HL-60 (cell line): ENCODE measurements around the gene SPOCK3.

Experiments used
- DNase-seq, 2 experiments: peaks; one replicate each; pipeline ENCODE4 v3.0.0-alpha.2; 2010 to 2020; ENCODE audit warnings: low read depth in 1 of 2, low spot score in 1 of 2
- H3K27ac ChIP-seq: fragments of 250-450 bp; sonication (Bioruptor Pico); replicated peaks from 2 replicates; pipeline ENCODE4 v1.5.1; 2020; ENCODE audit warnings: mild to moderate bottlenecking, moderate library complexity
- H3K27me3 ChIP-seq: fragments of 250-450 bp; sonication (Bioruptor Pico); 2 replicates; pipeline ENCODE4 v1.5.1; 2021; ENCODE audit warnings: mild to moderate bottlenecking, moderate library complexity; ENCODE audit not compliant: insufficient read depth, poor library complexity, severe bottlenecking
- H3K4me3 ChIP-seq: replicated peaks from 2 replicates; pipeline ENCODE4 v1.5.1; 2011; ENCODE audit warnings: mild to moderate bottlenecking, control low read depth, low read length; ENCODE audit not compliant: insufficient read depth
- CTCF ChIP-seq: IDR thresholded peaks from one replicate; pipeline ENCODE4 v1.5.1; 2011; ENCODE audit warnings: low read length, control low read depth, inconsistent platforms; ENCODE audit not compliant: insufficient read depth
- GABPA ChIP-seq: IDR thresholded peaks from 2 replicates; pipeline ENCODE4 v1.6.1; 2012; ENCODE audit warnings: low read depth
- POLR2AphosphoS5 ChIP-seq: IDR thresholded peaks from 2 replicates; pipeline ENCODE4 v1.6.1; 2012; ENCODE audit warnings: low read depth
- REST ChIP-seq: IDR thresholded peaks from 2 replicates; pipeline ENCODE4 v1.6.1; 2012; ENCODE audit warnings: low read depth; ENCODE audit not compliant: insufficient replicate concordance
- SPI1 ChIP-seq: IDR thresholded peaks from 2 replicates; pipeline ENCODE4 v1.6.1; 2012; ENCODE audit warnings: low read depth, mild to moderate bottlenecking, borderline replicate concordance

SPOCK3 gene

GRCh38 chr4:166823126-166823525 lies 411.2 kb downstream of the SPOCK3 start:
- no peak for DNase-seq

GRCh38 chr4:166822386-166822785 lies 411.9 kb downstream of the SPOCK3 start:
- Histone ChIP-seq H3K4me3 (no peak overlapping the region), H3K27me3 (no peaks in the 10 kb centered on the region), H3K27ac (no peak overlapping the region)
- no peak for DNase-seq
- TF ChIP-seq SPI1, result no peak
- no peak for TF ChIP-seq GABPA
- no peak for TF ChIP-seq POLR2AphosphoS5
- TF ChIP-seq CTCF, result no peak
- TF ChIP-seq REST, result no peak

More at GRCh38 chr4:166823126-166823525, 411.2 kb downstream of the SPOCK3 start:
- TF ChIP-seq POLR2AphosphoS5, result no peak
- no peak for TF ChIP-seq REST
- no peak for TF ChIP-seq SPI1
- TF ChIP-seq CTCF, result no peak
- TF ChIP-seq GABPA, result no peak
- Histone ChIP-seq H3K27me3 (no peaks in the 10 kb centered on the region), H3K4me3 (no peak overlapping the region), H3K27ac (no peak overlapping the region)

- no peak for TF ChIP-seq POLR2AphosphoS5
- TF ChIP-seq GABPA, result no peak
- no peak for TF ChIP-seq REST
- TF ChIP-seq CTCF, result no peak
- no peak for TF ChIP-seq SPI1
- Histone ChIP-seq H3K4me3 (no peak overlapping the region), H3K27me3 (no peaks in the 10 kb centered on the region), H3K27ac (no peak overlapping the region)
- DNase-seq, result no peak
Measured at GRCh38 chr4:166816890-166817289, 417.4 kb downstream of the SPOCK3 start.
